H1 (cell line): ENCODE measurements around the gene LCN10. TPM values are rescaled to one million over a fixed set of nuclear protein-coding genes. Genes with fewer than 3 reads are reported as not detected.
A peak's percentile ranks its signal among the peaks of the same experiment; 100 is the strongest.

Experiments
- CTCF ChIA-PET: fragments of 300-600 bp; sonication (Branson Sonifier 250); formaldehyde crosslinking; loops from one replicate; lab custom pipeline; 2021; ENCODE audit not compliant: partially characterized antibody; lab: Charles Lee
- POLR2A ChIA-PET: fragments of 300-600 bp; sonication (Branson Sonifier 250); formaldehyde crosslinking; loops from one replicate; lab custom pipeline; 2021; ENCODE audit warnings: inconsistent platforms; ENCODE audit not compliant: partially characterized antibody; lab: Charles Lee
- DNase-seq, 2 experiments: peaks; one replicate each; pipeline versions ENCODE4 v3.0.0 to v3.0.0-alpha.2; 2010 to 2022; ENCODE audit warnings: low spot score in 2 of 2, low read depth in 1 of 2, mixed read lengths in 1 of 2
- FAIRE-seq: peaks from 2 replicates; lab custom pipeline; 2011; peaks lifted over from hg19 to GRCh38; lab: Jason Lieb, UNC
- H2AFZ ChIP-seq: 2 replicates; pipeline ENCODE4 v1.8.1; 2012; ENCODE audit warnings: low read length, inconsistent platforms
- H2AK5ac ChIP-seq: 2 replicates; pipeline ENCODE4 v1.6.1; 2013; ENCODE audit warnings: low read depth, low read length
- H2BK120ac ChIP-seq: replicated peaks from 2 replicates; pipeline ENCODE3; 2013; ENCODE audit warnings: low read depth, low read length, inconsistent platforms
- H2BK12ac ChIP-seq: 2 replicates; pipeline ENCODE4 v1.6.1; 2013; ENCODE audit warnings: low read depth, low read length
- H2BK15ac ChIP-seq: 2 replicates; pipeline ENCODE4 v1.6.1; 2013; ENCODE audit warnings: low read length
- H2BK20ac ChIP-seq: 2 replicates; pipeline ENCODE4 v1.6.1; 2013; ENCODE audit warnings: low read length
- H2BK5ac ChIP-seq: 2 replicates; pipeline ENCODE4 v1.6.1; 2013; ENCODE audit warnings: low read depth, low read length
- H3K14ac ChIP-seq: 2 replicates; pipeline ENCODE4 v1.6.1; 2013; ENCODE audit warnings: inconsistent platforms; ENCODE audit not compliant: insufficient read length
- H3K18ac ChIP-seq: 2 replicates; pipeline ENCODE4 v1.6.1; 2013; ENCODE audit warnings: low read length; ENCODE audit errors: extremely low read depth
- H3K23ac ChIP-seq: 2 replicates; pipeline ENCODE4 v1.6.1; 2013; ENCODE audit warnings: inconsistent platforms; ENCODE audit not compliant: insufficient read length
- H3K23me2 ChIP-seq: 2 replicates; pipeline ENCODE4 v1.6.1; 2013; ENCODE audit warnings: low read depth, low read length
- H3K27ac ChIP-seq: 2 replicates; pipeline ENCODE4 v1.6.1; 2011; ENCODE audit warnings: low read depth, low read length, inconsistent platforms
- H3K27me3 ChIP-seq, 4 experiments: replicated peaks in 1 of 4; 1 replicate in 1 of 4; 2 replicates in 3 of 4; pipeline versions ENCODE4 v1.6.1 to v1.8.1; 2011 to 2013; ENCODE audit warnings: low read length in 3 of 4, mild to moderate bottlenecking in 3 of 4, inconsistent platforms in 2 of 4, mixed read lengths in 2 of 4, moderate library complexity in 1 of 4; ENCODE audit not compliant: control insufficient read depth in 3 of 4, insufficient read depth in 3 of 4; ENCODE audit errors: extremely low read depth in 1 of 4
- H3K36me3 ChIP-seq, 4 experiments: 2 replicates each; pipeline versions ENCODE4 v1.6.1 to v1.8.1; 2011 to 2013; ENCODE audit warnings: mild to moderate bottlenecking in 4 of 4, low read length in 3 of 4, moderate library complexity in 2 of 4, control low read depth in 1 of 4, inconsistent platforms in 1 of 4; ENCODE audit not compliant: insufficient read depth in 4 of 4, control insufficient read depth in 2 of 4
- H3K4ac ChIP-seq: replicated peaks from 2 replicates; pipeline ENCODE3; 2013; ENCODE audit warnings: low read length, low read depth, mixed read lengths, inconsistent platforms; ENCODE audit not compliant: insufficient read length
- H3K4me1 ChIP-seq, 4 experiments: replicated peaks in 1 of 4; 1 replicate in 1 of 4; 2 replicates in 3 of 4; pipeline versions ENCODE4 v1.6.1 to v1.8.1; 2011 to 2013; ENCODE audit warnings: low read length in 3 of 4, inconsistent platforms in 2 of 4, mixed read lengths in 1 of 4; ENCODE audit not compliant: insufficient read depth in 4 of 4, control insufficient read depth in 3 of 4
- H3K4me2 ChIP-seq, 2 experiments: 2 replicates each; pipeline versions ENCODE4 v1.6.1 to v1.8.1; 2011 to 2013; ENCODE audit warnings: low read depth in 2 of 2, low read length in 2 of 2, control low read depth in 1 of 2, inconsistent platforms in 1 of 2, mild to moderate bottlenecking in 1 of 2; ENCODE audit not compliant: insufficient read depth in 1 of 2
- H3K4me3 ChIP-seq, 4 experiments: fragments of 200-600, 300-600 bp in 1 of 4; sonication (generic), shearing (Covaris generic), sonication (Bioruptor Twin) in 1 of 4; 2 replicates each; pipeline versions ENCODE4 v1.5.1 to v1.8.1; 2011 to 2016; ENCODE audit warnings: low read length in 4 of 4, low read depth in 3 of 4, control low read depth in 2 of 4, inconsistent platforms in 2 of 4, mild to moderate bottlenecking in 2 of 4, mixed read lengths in 1 of 4, moderate library complexity in 1 of 4; ENCODE audit not compliant: insufficient read depth in 2 of 4; ENCODE audit errors: extremely low read depth in 1 of 4
- H3K56ac ChIP-seq: replicated peaks from 2 replicates; pipeline ENCODE3; 2013; ENCODE audit warnings: low read depth, mild to moderate bottlenecking, mixed read lengths, low read length, inconsistent platforms; ENCODE audit not compliant: insufficient read length
- H3K79me1 ChIP-seq: 2 replicates; pipeline ENCODE4 v1.6.1; 2013; ENCODE audit warnings: low read depth, low read length, control low read depth
- H3K79me2 ChIP-seq, 2 experiments: 2 replicates each; pipeline versions ENCODE4 v1.6.1 to v1.8.1; 2012 to 2013; ENCODE audit warnings: low read length in 2 of 2, mild to moderate bottlenecking in 2 of 2, inconsistent platforms in 1 of 2; ENCODE audit not compliant: insufficient read depth in 2 of 2, control insufficient read depth in 1 of 2
- H3K9ac ChIP-seq, 4 experiments: replicated peaks in 1 of 4; 1 replicate in 1 of 4; 2 replicates in 3 of 4; pipeline versions ENCODE4 v1.6.1 to v1.8.1; 2011 to 2013; ENCODE audit warnings: low read depth in 3 of 4, low read length in 3 of 4, control low read depth in 2 of 4, mild to moderate bottlenecking in 2 of 4, moderate library complexity in 2 of 4, inconsistent platforms in 1 of 4; ENCODE audit errors: extremely low read depth in 1 of 4
- H3K9me3 ChIP-seq, 2 experiments: 2 replicates each; pipeline versions ENCODE4 v1.6.1 to v1.8.1; 2012 to 2013; ENCODE audit warnings: mild to moderate bottlenecking in 2 of 2, moderate library complexity in 2 of 2, control low read depth in 1 of 2, inconsistent platforms in 1 of 2, low read depth in 1 of 2, low read length in 1 of 2, mixed read lengths in 1 of 2; ENCODE audit not compliant: insufficient read depth in 2 of 2
- H4K20me1 ChIP-seq, 2 experiments: replicated peaks in 1 of 2; 2 replicates each; pipeline versions ENCODE3 to v1.8.1; 2011 to 2013; ENCODE audit warnings: inconsistent platforms in 2 of 2, low read length in 2 of 2, mild to moderate bottlenecking in 1 of 2; ENCODE audit not compliant: insufficient read depth in 2 of 2, control insufficient read depth in 1 of 2
- H4K5ac ChIP-seq: 2 replicates; pipeline ENCODE4 v1.6.1; 2013; ENCODE audit warnings: low read length, low read depth, mixed read lengths, inconsistent platforms; ENCODE audit not compliant: insufficient read length
- H4K8ac ChIP-seq: 2 replicates; pipeline ENCODE4 v1.8.0; 2013; ENCODE audit warnings: mild to moderate bottlenecking, moderate library complexity, low read length, inconsistent platforms; ENCODE audit not compliant: insufficient read depth; ENCODE audit errors: extremely low read depth
- H4K91ac ChIP-seq: replicated peaks from 2 replicates; pipeline ENCODE3; 2013; ENCODE audit warnings: low read length, mixed read lengths, inconsistent platforms; ENCODE audit not compliant: insufficient read length
- TAF7 ChIP-seq: optimal IDR thresholded peaks from 2 replicates; pipeline ENCODE3; 2011; ENCODE audit warnings: low read depth, mild to moderate bottlenecking, inconsistent platforms, low read length, moderate library complexity, borderline replicate concordance
- WGBS, 2 experiments: shearing (Covaris generic) in 1 of 2; methylation state at CpG; one replicate each; pipeline versions ENCODE4 v1.1.6 to v1.1.7; 2013 to 2015; ENCODE audit warnings: low lambda C conversion rate in 2 of 2, mixed read lengths in 2 of 2, inconsistent platforms in 1 of 2, low coverage in 1 of 2, missing lambda C conversion rate in 1 of 2; ENCODE audit not compliant: insufficient replicate concordance in 2 of 2, insufficient coverage in 1 of 2, insufficient read length in 1 of 2; ENCODE audit errors: extremely low coverage in 1 of 2, missing lambda C conversion rate in 1 of 2; 5-methylcytosine and 5-hydroxymethylcytosine counted together
- polyA plus RNA-seq, 7 experiments: library from polyadenylated mRNA; depleted of rRNA in 3 of 7; stranded (reverse) in 5 of 7; unstranded in 2 of 7; fragments of >200 nt in 5 of 7; fragments of 200-250 nt in 2 of 7; gene quantifications; 1 replicate in 5 of 7; 2 replicates in 1 of 7; 4 replicates in 1 of 7; pipeline versions ENCODE4 v1.2.1 to v1.2.3, GENCODE V29; 2011 to 2013; ENCODE audit warnings: missing spikeins in 2 of 7, mixed read lengths in 2 of 7
- total RNA-seq: library from RNA; stranded (reverse); fragmentation: NEBNext Ultra II Directional; extraction: Animal tissue kit (Norgen Biotek cat#: 25700); gene quantifications from 2 replicates; pipeline ENCODE4 v1.2.1, GENCODE V29; 2021

LCN10 gene
- total and polyA plus RNA-seq, 2 of the 8 experiments (the other 6 are each of a cell fraction or from before 2014, with no cell fraction given): 2.6 to 2.8 TPM

GRCh38 chr9:136747161-136748060 lies 4.7 kb upstream of the LCN10 start:
- no peak overlapping the region for H2BK20ac ChIP-seq
- no peaks in the 10 kb centered on the region; the same call in 1 of the 2 replicates for H3K23me2 ChIP-seq
- H3K23ac ChIP-seq: no peak overlapping the region
- H2AFZ ChIP-seq: no peak overlapping the region
- CTCF ChIA-PET: interaction anchor here (1.7 to 2.3 kb wide), 2 partner anchors 9 to 76 kb away, joined by 4 to 5 read pairs; no protein-coding TSS in a partner anchor
- no peak overlapping the region for H3K4me3 ChIP-seq
- H3K79me2 ChIP-seq: no peaks in the 10 kb centered on the region
- H3K27me3 ChIP-seq: no peaks in the 10 kb centered on the region
- peak overlapping the region; percentile 35 for H4K8ac ChIP-seq
- H3K4ac ChIP-seq: no peak overlapping the region
- no peak overlapping the region for H3K14ac ChIP-seq
- H3K18ac ChIP-seq: no peak overlapping the region
- H3K9ac ChIP-seq: no peak overlapping the region
- H2BK5ac ChIP-seq: no peak overlapping the region
- DNase-seq: no peak
- no peak overlapping the region for H2BK12ac ChIP-seq
- no peaks in the 10 kb centered on the region for H3K36me3 ChIP-seq
- H3K79me1 ChIP-seq: no peaks in the 10 kb centered on the region
- no peaks in the 10 kb centered on the region for H4K20me1 ChIP-seq
- H3K4me1 ChIP-seq: peaks cover 0 to 9% (median 4%) of the 10 kb centered on the region in 4 experiments; a peak in 5 of 7 replicates
- no peak overlapping the region for H3K4me2 ChIP-seq
- no peak overlapping the region for H2BK120ac ChIP-seq
- H3K9me3 ChIP-seq: peaks cover 3 to 6% of the 10 kb centered on the region in 2 experiments; a peak in 1 of 4 replicates
- H2AK5ac ChIP-seq: no peak overlapping the region
- FAIRE-seq: no peak
- H2BK15ac ChIP-seq: no peak overlapping the region
- no peak overlapping the region for H3K27ac ChIP-seq
- POLR2A ChIA-PET: interaction anchor here (11.7 kb wide), 1 partner anchor 18 kb away, joined by 137 read pairs; no protein-coding TSS in a partner anchor
- no peak overlapping the region for H3K56ac ChIP-seq
- WGBS, 2 experiments: 89% methylated on average over 20 of the region's 22 CpGs; no CpG with 5 or more reads in 1 of the 2 experiments
- no peak overlapping the region for H4K91ac ChIP-seq
- no peak overlapping the region for H4K5ac ChIP-seq
- TF ChIP-seq TAF7: no peak
